HTERT RPE-1 (cell line): ENCODE measurements around the gene GLG1.
"Not testable (repeated sequence)": the region's sequence is repeated elsewhere in the genome, so short reads cannot be mapped to it uniquely, and the experiment has no call there.

ENCODE experiments used
- in situ Hi-C: fragments of 300-500 bp; cut with MboI; formaldehyde crosslinking; loops from 4 replicates; pipeline ENCODE4 v1.14.3; 2020; ENCODE audit warnings: low sequenced_read_pairs

The GLG1 gene

GRCh38 chr16:74450967-74451760, 155.8 kb downstream of the GLG1 start:
- in situ Hi-C loops = no loop called here

- in situ Hi-C loops = no loop called here
Observed at GRCh38 chr16:74450236-74450635, 156.7 kb downstream of the GLG1 start.

- in situ Hi-C loops = no loop called here
Observed at GRCh38 chr16:74449470-74449869, 157.4 kb downstream of the GLG1 start.

- in situ Hi-C loops = no loop called here
Observed at GRCh38 chr16:74448990-74449389, 157.9 kb downstream of the GLG1 start.

GRCh38 chr16:74447578-74447977, 159.3 kb downstream of the GLG1 start:
- in situ Hi-C loops = no loop called here

- in situ Hi-C loops = no loop called here
Observed at GRCh38 chr16:74446866-74447265, 160.0 kb downstream of the GLG1 start.

- in situ Hi-C loops = not testable (repeated sequence)
Observed at GRCh38 chr16:74443624-74444346, 163.1 kb downstream of the GLG1 start.

GRCh38 chr16:74439685-74440084, 167.2 kb downstream of the GLG1 start:
- in situ Hi-C loops = no loop called here

GRCh38 chr16:74438492-74438979, 168.4 kb downstream of the GLG1 start:
- in situ Hi-C loops = no loop called here

- in situ Hi-C loops = no loop called here
Observed at GRCh38 chr16:74431516-74431915, 175.4 kb downstream of the GLG1 start.

- in situ Hi-C loops = not testable (repeated sequence)
Observed at GRCh38 chr16:74430036-74430712, 176.7 kb downstream of the GLG1 start.

GRCh38 chr16:74428493-74428892, 178.4 kb downstream of the GLG1 start:
- in situ Hi-C loops = not testable (repeated sequence)

GRCh38 chr16:74425751-74426150, 181.2 kb downstream of the GLG1 start:
- in situ Hi-C loops = not testable (repeated sequence)

- in situ Hi-C loops = not testable (repeated sequence)
Observed at GRCh38 chr16:74423721-74424120, 183.2 kb downstream of the GLG1 start.

- in situ Hi-C loops = not testable (repeated sequence)
Observed at GRCh38 chr16:74422086-74422485, 184.8 kb downstream of the GLG1 start.

- in situ Hi-C loops = not testable (repeated sequence)
Observed at GRCh38 chr16:74421482-74421785, 185.5 kb downstream of the GLG1 start.

- in situ Hi-C loops = not testable (repeated sequence)
Observed at GRCh38 chr16:74420612-74421481, 186.1 kb downstream of the GLG1 start, which contains the start of gene CLEC18B. TSS of gene CLEC18B (minus strand) at chr16:74421478. CDS start at chr16:74421270, 208 bp downstream.

- in situ Hi-C loops = not testable (repeated sequence)
Observed at GRCh38 chr16:74419811-74420210, 187.1 kb downstream of the GLG1 start.

GRCh38 chr16:74417897-74418296, 189.0 kb downstream of the GLG1 start:
- in situ Hi-C loops = not testable (repeated sequence)

- in situ Hi-C loops = not testable (repeated sequence)
Observed at GRCh38 chr16:74413920-74414319, 193.0 kb downstream of the GLG1 start.

- in situ Hi-C loops = not testable (repeated sequence)
Observed at GRCh38 chr16:74413485-74413884, 193.4 kb downstream of the GLG1 start.
